Kidney (tissue), 14 donors: ENCODE measurements around the gene BAIAP2L2. TPM values are rescaled to one million over a fixed set of nuclear protein-coding genes. Genes with fewer than 3 reads are reported as not detected.

Source experiments
- DNase-seq, 5 donors: peaks; one replicate each; pipeline ENCODE4 v3.0.0-alpha.2; 2013 to 2020
- FAIRE-seq: peaks from 2 replicates; lab custom pipeline; 2012; peaks lifted over from hg19 to GRCh38; lab: Jason Lieb, UNC
- H3K27ac ChIP-seq, 2 donors: one replicate each; pipeline ENCODE4 v1.7.0; 2013; ENCODE audit warnings: low read depth in 2 of 2, low read length in 2 of 2, inconsistent platforms in 1 of 2
- H3K27me3 ChIP-seq: one replicate; pipeline ENCODE4 v1.7.1; 2013; ENCODE audit warnings: low read length, inconsistent platforms; ENCODE audit not compliant: control insufficient read depth, insufficient read depth
- H3K36me3 ChIP-seq, 3 donors: one replicate each; pipeline versions ENCODE4 v1.7.0 to v1.7.1; 2013; ENCODE audit warnings: low read length in 3 of 3, control low read depth in 1 of 3, inconsistent platforms in 1 of 3; ENCODE audit not compliant: insufficient read depth in 3 of 3, control insufficient read depth in 2 of 3
- H3K4me1 ChIP-seq, 3 donors: one replicate each; pipeline versions ENCODE4 v1.7.0 to v1.7.1; 2013; ENCODE audit warnings: low read length in 3 of 3, inconsistent platforms in 1 of 3, low read depth in 1 of 3; ENCODE audit not compliant: control insufficient read depth in 2 of 3, insufficient read depth in 2 of 3
- H3K4me3 ChIP-seq, 3 donors: one replicate each; pipeline versions ENCODE4 v1.7.0 to v1.8.1; 2013; ENCODE audit warnings: low read length in 3 of 3, control low read depth in 1 of 3, inconsistent platforms in 1 of 3
- H3K9ac ChIP-seq, 3 donors: one replicate each; pipeline versions ENCODE4 v1.7.0 to v1.7.1; 2013; ENCODE audit warnings: low read length in 3 of 3, control low read depth in 1 of 3, inconsistent platforms in 1 of 3
- H3K9me3 ChIP-seq, 3 donors: one replicate each; pipeline versions ENCODE4 v1.7.0 to v1.7.1; 2013; ENCODE audit warnings: low read length in 3 of 3, control low read depth in 1 of 3, inconsistent platforms in 1 of 3; ENCODE audit not compliant: control insufficient read depth in 2 of 3, insufficient read depth in 1 of 3
- intact Hi-C: fragments of 100-400 bp; cut with DNase I; formaldehyde crosslinking; loops from one replicate; pipeline ENCODE4 v1.11.1; 2022
- polyA plus RNA-seq: library from polyadenylated mRNA; stranded (reverse); fragments of 350-450 nt; fragmentation: Illumina TruSeq; extraction: RNeasy Lipid Tissue Mini Kit (QIAGEN cat#74804); gene quantifications from one replicate; pipeline ENCODE4 v1.2.3, GENCODE V29; 2014; ENCODE audit warnings: low read depth, low replicate concordance; ENCODE audit not compliant: insufficient read depth
- total RNA-seq: library from RNA; stranded (reverse); fragmentation: NEBNext Ultra II Directional; extraction: Animal tissue kit (Norgen Biotek cat#: 25700); gene quantifications from one replicate; pipeline ENCODE4 v1.2.1, GENCODE V29; 2021
- TF ChIP-seq, protein P1 (sequence below): IDR thresholded peaks from 3 replicates; pipeline ENCODE4 v1.5.1; 2012; ENCODE audit warnings: mild to moderate bottlenecking, moderate library complexity, borderline replicate concordance; ENCODE audit not compliant: insufficient read depth; ENCODE audit errors: extremely low read depth
- donor health status: control.
- donor health status: control.
- donor health status: control.
- donor health status: control.
- donor health status: control.
- donor health status: DM: yes; HTN: yes; CAD: no.
- donor health status: Normal renal cell carcinoma (clear cell type).

The BAIAP2L2 gene
- total and polyA plus RNA-seq, 2 donors from 2014 or later: 9.7 to 27.8 TPM

- Histone ChIP-seq H3K27ac (no peak overlapping the region), H3K36me3 (no peaks in the 10 kb centered on the region), H3K27me3 (no peaks in the 10 kb centered on the region), H3K4me3 (no peak overlapping the region), H3K9ac (no peak overlapping the region), H3K4me1 (peaks cover 0 to 11% (median 7%) of the 10 kb centered on the region in 3 donors), H3K9me3 (no peaks in the 10 kb centered on the region)
- FAIRE-seq (no peak), DNase-seq (peak in 1 of 5 donors; percentile 72)
- TF ChIP-seq, protein P1, sequence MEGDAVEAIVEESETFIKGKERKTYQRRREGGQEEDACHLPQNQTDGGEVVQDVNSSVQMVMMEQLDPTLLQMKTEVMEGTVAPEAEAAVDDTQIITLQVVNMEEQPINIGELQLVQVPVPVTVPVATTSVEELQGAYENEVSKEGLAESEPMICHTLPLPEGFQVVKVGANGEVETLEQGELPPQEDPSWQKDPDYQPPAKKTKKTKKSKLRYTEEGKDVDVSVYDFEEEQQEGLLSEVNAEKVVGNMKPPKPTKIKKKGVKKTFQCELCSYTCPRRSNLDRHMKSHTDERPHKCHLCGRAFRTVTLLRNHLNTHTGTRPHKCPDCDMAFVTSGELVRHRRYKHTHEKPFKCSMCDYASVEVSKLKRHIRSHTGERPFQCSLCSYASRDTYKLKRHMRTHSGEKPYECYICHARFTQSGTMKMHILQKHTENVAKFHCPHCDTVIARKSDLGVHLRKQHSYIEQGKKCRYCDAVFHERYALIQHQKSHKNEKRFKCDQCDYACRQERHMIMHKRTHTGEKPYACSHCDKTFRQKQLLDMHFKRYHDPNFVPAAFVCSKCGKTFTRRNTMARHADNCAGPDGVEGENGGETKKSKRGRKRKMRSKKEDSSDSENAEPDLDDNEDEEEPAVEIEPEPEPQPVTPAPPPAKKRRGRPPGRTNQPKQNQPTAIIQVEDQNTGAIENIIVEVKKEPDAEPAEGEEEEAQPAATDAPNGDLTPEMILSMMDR: no peak
- intact Hi-C loops: no loop called here
These were observed 5.1 kb upstream of the BAIAP2L2 start for GRCh38 chr22:38115423-38116205.

DNA sequence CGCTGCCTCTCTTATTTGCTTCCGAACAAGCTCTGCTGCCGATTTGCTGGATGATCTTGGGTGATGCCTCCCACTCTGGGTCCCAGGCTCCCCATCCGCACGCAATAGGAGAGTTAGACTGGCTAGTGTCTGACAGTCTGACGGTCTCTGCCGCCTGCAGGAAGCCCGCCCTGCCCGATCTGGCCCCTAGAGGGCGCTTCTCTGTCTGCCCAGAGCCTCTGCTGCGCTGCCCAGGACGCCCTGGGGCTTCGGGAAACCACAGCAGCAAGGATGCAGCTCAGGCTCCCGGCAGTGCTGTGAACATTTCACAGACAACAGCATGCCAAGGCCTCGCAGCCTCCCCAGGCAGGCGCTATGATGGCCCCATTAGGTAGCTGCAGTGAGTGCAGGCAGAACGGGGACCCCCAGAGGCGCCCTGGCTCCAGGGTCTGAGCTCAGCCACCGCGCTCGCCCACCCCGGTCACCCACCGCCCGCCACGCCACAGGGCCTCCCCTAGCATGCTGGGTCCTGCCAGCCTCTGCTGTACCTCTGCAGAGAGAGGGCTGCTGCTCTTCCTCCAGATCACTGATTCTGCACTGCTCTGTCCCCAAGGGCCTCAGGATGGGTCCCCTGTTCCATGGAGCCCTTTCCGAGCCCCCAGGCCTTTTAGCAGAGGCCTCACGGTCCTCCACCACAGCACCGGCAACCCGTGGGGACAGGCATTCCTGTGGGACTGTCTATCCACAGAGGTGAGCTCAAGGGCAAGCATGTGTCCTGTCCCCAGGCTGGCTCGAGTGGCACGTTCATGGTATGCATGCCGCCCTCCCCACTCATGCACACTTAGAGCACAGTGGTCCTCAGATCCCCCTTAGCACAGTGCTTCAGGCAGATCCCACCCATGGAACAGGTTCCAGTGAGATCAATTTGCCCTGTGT, 4.3 kb upstream of the BAIAP2L2 start:
- Histone ChIP-seq H3K9me3 (no peaks in the 10 kb centered on the region), H3K4me1 (peaks cover 0 to 11% (median 8%) of the 10 kb centered on the region in 3 donors), H3K9ac (no peak overlapping the region), H3K4me3 (no peak overlapping the region), H3K27ac (no peak overlapping the region), H3K27me3 (no peaks in the 10 kb centered on the region), H3K36me3 (no peaks in the 10 kb centered on the region)
- DNase-seq (peak; percentile 81 to 93 (median 87)), FAIRE-seq (no peak)
- intact Hi-C loops: no loop called here
- TF ChIP-seq, protein P1: peak; percentile 84

GRCh38 chr22:38112381-38112780, 1.9 kb upstream of the BAIAP2L2 start:
- Histone ChIP-seq H3K27ac (peak overlapping the region in 1 of 2 donors; percentile 82), H3K36me3 (no peaks in the 10 kb centered on the region), H3K4me3 (no peak overlapping the region), H3K9ac (no peak overlapping the region), H3K27me3 (no peaks in the 10 kb centered on the region), H3K9me3 (no peaks in the 10 kb centered on the region), H3K4me1 (peaks cover 0 to 13% (median 8%) of the 10 kb centered on the region in 3 donors)
- TF ChIP-seq, protein P1: no peak
- intact Hi-C loops: no loop called here
- DNase-seq (peak in 1 of 5 donors; percentile 62), FAIRE-seq (no peak)
